Loucy (cell line): ENCODE results near the gene ARHGAP31.

Source experiments
- CTCF ChIP-seq: fragments of 200-600 bp; sonication (generic); conservative IDR thresholded peaks from 2 replicates; pipeline ENCODE4 v1.5.1; 2014; ENCODE audit warnings: mild to moderate bottlenecking, antibody characterized with exemption, low read length
- EZH2phosphoT487 ChIP-seq: fragments of 200-600 bp; IDR thresholded peaks from 2 replicates; pipeline ENCODE4 v1.6.1; 2018; ENCODE audit warnings: antibody characterized with exemption, mild to moderate bottlenecking, moderate library complexity, borderline replicate concordance

DNA sequence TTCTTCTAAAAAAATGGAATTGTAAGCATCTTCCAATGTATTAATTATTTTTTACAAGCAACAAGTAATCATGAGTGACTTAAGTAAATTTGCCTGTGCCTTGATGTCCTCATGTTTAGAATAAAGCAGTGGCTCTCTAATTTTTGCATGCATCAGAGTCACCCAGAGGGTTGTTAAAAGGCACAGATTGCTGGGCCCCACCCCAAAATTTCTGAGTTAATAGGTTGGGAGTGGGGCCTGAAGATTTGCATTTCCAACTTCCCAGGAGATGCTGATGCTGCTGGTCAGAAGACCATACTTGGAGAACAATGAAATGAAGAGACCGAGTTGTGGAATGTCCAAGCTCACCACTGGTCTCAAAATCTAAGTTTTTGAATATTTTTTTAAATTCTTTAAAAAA, 70.2 kb downstream of the ARHGAP31 start:
- no peak for TF ChIP-seq CTCF
- no peak for TF ChIP-seq EZH2phosphoT487
